ELF-1 (cell line): Measurements from ENCODE around the gene SPATA31E1.
"Not testable (repeated sequence)": the region's sequence is repeated elsewhere in the genome, so short reads cannot be mapped to it uniquely, and the experiment has no call there.

Experiments used
- DNase-seq: peaks from one replicate; pipeline ENCODE4 v3.0.0-alpha.2; 2016; ENCODE audit warnings: low read depth, low spot score

Gene SPATA31E1

DNA sequence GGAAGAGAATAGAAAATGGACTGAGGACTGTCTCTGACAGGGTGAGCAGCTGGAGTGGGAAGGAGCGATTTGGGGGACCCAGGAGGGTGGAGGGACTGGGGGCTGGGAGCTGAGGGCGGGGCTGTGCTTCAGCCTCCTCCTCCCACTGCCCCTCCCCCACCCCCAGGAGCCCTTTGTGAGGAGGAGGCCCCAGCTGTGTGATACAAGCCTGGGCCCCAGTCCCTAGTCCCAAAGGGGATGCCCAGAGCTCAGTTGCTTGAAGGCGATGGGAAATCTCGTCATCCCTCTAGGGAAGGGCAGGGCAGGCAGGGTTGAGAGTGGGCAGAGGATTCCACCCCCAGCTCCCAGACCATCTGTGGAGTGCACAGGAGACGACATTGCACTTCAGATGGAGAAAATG, at the start of gene SPATA31E1:
SPATA31E1 (plus strand) TSS at position 251 of the 400 bp plus-strand sequence; CDS start at position 266, 15 bp downstream.
- DNase-seq = no peak

DNA sequence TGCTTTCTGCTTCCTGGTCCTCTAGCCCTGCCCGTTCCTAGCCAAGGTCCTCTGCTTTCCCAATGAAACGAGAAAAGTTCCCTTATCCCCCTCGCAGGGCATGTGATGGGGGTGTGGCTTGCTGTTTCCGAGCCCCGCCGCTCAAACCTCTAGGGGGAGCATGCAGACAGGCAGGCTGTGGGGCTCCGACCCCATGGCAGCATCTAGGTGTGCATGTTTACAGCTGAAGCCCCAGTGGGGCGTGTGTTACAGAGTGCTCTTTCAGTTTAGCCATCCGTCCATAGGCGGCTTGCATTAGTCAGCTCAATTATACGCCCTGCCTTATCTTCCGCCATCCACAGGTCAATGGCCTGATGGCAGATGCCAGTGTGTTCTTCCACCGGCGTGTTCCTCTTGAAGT, 48.3 kb upstream of the SPATA31E1 start:
- peak; percentile 74 for DNase-seq

DNA sequence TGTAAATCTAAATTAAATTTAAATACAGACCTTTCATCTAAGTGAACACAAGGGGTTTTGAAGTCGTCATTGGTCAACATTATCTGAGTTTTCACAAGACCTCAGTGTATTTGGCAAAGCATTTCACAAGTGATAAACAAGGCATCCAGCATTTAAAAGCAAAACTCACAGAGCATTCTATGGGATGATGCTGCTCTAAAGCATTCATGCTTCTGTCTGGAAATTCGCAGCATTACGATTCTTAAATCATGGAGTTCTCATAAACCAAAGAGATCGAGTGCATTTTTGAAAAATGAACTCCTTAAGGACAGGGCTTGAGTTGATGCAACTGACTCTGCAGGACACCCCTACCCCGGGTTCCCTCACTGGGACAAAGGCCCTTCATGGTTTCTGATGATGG, 46.1 kb upstream of the SPATA31E1 start:
- DNase-seq = no peak

DNA sequence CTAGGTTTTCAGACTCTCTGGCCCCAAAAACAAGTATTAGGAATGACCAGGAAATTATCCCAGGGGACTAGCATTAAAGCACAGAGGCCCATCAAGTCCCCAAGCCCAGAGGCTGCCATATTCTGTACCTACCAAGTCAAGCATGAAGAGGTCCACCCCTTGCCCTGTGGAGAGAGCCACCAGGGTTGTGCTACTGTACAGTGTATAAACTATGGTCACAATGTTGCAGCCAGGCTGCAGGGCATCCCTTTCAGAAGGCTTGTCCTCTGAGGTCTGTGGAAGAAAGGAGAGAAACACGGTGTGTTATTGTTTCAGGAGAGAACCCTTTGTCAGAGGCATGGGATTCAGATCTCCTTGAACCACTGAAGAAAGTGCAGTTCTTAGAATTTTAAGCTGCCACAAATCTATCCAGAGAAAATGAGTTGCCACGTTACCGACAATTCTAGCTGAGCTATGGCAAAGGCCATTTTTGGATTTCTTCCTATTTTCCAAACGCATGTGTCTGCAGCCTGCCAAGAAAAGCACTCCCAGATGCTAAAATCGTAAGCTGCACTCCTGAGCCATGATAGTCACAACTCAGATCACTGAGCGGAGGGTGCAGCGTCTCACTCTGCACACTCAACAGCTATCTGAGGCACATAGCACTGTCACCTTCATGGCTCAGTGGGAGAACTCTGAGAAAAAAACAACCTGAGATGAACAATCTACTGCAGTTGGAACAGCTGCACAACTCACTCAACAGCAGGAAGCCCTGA, 45.5 kb upstream of the SPATA31E1 start:
- DNase-seq = no peak

DNA sequence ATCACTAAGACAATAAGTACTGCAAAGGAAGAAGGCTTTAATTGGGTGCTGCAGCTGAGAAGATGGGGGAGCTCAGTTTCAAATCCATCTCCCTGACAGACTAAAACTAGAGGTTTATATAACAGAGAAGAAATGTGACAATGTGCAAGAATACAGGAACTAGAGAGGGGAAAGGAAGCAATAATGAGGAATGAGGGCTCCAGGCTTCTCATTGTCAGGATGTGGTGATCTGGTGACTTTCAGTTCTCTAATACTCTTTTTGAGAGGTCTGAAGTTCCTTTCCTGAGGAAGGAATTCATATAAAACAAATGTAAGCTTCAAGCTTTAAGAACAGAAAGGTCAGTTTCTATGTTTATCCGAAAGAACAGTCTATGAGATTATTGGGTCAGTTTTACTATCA, 42.5 kb upstream of the SPATA31E1 start:
- no peak for DNase-seq

DNA sequence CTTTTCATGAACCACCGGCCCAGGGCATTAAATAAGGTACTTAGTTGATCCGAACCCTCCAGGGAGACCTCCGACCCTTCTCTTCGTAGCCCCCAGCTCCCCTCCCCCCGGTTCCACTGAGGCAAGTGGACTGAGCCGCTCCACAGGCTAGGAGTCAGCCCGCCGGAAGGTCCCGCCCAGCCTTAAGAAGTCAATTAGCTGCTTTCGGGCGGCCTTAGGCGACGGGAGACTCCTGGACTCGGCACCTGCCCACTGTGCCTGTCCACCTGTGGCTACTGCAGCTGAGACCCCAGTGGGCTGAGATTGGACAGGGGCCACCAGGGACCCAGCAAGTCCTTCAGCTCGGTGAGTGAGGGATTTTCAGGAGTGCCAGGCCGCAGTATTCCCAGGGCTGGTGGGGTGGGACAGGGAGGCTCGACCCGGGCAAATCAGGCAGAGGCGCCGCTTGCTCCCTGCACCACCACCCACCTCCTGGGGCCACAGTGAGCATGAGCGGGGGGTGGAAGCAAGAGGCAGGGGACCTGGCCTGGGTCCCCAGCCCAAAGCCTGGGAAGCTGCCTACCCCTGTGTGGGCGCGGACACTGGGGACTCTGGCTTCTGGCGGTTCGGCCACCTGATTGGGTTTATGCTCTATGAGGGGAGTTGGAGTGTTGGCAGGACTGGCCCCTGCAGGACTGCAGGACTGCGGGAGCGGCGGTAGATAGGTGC, 39.6 kb upstream of the SPATA31E1 start:
- no peak for DNase-seq

DNA sequence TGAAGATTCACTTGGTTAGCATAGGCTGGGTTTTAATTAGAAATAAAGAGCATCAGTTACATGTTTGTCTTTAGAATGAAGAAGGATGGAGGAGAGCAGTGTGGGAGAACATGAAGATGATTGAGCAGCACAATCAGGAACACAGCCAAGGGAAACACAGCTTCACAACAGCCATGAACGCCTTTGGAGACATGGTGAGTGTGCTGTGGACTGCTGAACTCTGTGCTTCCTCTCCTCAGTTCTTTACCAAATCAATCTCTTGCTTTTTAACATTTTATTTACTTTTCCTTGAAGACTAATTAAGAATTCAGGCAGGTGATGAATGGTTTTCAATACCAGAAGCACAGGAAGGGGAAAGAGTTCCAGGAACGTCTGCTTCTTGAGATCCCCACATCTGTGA, 38.2 kb upstream of the SPATA31E1 start:
- no peak for DNase-seq

DNA sequence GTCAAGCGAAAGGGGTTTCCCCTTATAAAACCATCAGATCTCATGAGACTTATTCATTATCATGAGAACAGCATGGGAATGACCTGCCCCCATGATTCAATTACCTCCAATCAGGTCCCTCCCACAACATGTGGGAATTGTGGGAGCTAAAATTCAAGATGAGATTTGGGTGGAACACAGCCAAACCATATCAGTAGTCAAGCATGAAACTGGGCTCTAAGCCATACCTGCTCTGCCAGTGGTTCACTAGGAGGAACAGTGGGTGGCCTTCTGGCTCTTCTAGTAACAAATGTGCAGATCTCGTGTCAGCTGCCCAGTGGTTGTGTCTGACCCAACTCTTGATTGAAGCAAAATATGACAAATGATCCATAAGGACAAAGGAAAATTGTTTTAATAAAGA, 34.9 kb upstream of the SPATA31E1 start:
- DNase-seq = not testable (repeated sequence)

DNA sequence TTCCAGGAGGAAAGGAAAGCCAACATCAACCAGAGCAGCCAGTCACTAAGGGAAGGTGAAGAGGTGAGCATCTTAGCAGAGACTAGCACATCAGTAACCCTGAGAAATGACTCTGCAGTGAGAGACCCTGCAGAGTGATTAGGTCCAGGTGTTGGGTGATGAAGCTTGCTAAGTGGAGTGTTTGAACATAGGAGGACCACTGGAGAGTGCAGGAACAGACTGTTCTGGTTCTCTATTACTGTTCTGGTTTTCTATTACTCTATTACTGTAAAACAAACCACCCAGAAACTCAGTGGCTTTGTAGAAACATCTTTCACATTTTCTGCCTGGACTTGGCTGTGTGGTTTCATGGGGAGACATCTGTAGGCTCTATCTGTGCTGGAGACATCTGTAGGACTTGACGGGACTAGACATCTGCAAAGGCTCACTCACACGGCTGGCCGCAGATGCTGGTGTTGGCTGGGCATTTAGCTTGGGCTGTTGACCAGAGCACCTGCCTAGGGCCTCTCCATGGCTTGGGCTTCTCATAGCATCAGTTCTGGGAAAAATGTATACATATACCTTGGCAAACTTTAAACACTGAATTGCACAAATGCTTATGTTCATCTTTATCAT, 33.4 kb upstream of the SPATA31E1 start:
- no peak for DNase-seq

DNA sequence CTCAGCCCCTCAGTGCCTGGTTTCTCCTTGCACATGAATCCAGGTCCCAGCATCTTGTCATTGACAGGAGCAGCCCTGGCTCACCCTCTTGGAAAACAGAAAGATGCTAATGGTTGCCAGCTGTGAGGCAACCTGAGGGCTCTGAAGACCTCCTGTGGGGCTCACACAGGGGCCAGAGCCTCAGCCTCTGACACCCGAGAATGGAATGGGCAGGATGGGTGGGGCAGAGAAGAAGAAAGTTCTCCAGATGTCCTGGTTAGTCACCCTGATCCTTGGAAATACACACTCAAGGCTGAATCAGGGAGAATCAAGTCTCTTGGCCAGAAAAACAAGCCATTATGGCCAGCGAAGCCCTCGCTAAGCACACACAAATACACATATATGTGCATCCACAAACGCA, 32.3 kb upstream of the SPATA31E1 start:
- no peak for DNase-seq

DNA sequence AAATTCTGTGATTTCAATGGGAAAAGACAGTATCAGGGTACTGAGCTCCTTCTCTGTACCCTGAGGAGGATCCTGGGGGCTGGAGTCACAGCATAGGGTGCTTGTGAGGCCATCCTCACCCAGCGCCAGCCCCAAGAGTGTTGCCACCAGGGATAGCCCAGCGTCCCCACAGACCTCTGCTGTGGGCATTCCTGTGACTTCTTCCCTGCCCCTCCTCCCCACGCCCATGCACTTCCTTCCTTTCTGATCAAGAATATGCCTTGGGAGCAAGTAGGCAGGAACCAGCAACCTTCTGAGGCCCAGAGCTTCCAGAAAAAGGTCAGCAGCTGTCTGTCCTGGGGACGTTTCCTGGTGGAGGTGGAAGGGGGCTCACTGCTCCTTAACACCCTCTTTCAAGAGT, 31.5 kb upstream of the SPATA31E1 start:
- not testable (repeated sequence) for DNase-seq

DNA sequence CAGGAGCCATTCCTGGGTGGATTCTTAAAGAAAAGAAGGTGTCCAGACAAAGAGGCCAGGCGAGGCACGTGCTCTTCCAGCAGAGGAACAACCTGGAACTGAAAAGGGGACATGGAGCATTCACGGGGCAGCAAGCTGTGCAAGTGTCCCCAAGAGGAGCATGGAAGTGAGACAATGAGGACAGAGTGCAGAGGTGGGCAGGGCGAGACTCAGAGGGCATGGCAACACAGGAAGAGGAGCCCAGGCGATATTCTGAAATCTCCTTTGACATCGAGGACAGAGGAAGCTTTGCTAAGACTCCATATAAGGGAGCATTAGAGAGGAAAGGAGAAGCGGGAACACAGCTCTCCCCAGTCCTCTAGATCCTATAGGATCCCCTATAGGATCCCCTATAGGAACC, 29.4 kb upstream of the SPATA31E1 start:
- no peak for DNase-seq

DNA sequence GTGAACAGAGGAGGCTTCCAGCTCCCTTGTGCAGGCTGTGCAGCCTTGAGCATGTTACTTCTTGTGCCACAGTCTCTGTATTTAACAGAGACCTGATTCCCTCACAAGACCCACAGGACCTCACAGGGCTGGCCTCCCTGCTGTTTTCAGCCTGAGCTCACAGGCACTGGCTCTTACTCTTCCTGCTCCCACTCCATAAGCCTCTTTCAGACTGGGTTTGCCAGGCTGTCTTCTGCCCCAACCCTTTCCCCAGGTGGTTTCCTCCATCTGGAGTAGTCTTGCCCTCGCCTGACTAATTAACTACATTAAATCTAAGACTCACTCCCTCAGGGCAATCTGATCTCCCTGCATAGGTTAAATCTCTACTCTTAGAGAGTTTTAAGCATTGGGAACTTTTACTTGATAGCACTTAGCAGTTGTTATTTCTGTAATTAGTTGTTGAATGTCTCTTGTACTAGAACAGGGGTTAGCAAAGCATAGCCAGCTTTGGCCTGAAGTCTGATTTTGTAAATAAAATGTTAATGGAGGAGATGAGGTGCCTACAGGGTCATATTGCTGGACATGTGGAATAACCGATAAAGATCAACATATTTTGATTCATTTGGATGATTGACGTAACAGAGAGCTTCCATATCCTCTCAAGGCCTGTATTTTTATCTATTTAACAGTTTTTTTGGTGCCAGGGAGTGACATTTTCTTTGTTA, 28.6 kb upstream of the SPATA31E1 start:
- DNase-seq = no peak

DNA sequence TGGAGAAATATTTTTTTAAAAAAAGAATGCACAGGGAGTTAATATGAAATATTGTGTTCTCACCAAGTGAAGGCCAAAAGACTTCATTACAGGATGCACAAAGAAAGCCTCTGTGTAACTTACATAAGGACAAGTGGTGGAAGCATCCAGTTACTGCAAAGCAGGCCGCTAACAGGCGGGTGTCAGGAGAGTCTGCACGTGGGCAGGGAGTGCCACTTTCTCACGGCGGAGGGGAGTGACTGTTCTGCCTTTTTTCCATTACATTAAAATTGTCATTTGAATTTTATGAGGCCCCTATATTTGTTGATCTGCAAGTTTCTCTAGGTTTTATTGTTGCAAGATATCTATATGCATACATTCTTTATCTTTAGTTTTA, 28.1 kb upstream of the SPATA31E1 start:
- DNase-seq = no peak

DNA sequence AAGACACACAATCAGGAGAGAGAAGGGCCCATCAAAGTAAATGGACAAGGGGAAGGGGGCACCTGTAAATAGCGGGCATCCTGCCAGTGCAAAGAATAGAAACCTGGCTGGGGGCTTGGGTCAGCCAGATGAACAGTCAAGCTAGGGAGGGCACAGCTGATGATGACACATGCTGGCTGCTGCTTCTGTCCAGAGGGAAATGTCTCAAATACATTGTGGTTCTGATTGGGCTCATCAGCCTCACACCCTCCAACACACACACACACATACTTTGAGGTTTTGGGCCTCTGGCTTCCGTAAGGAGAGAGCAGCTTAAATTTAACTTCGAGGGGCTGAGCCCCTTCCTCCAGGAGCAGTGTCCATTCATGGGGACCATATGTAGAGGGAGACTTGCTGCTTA, 27.6 kb upstream of the SPATA31E1 start:
- no peak for DNase-seq

DNA sequence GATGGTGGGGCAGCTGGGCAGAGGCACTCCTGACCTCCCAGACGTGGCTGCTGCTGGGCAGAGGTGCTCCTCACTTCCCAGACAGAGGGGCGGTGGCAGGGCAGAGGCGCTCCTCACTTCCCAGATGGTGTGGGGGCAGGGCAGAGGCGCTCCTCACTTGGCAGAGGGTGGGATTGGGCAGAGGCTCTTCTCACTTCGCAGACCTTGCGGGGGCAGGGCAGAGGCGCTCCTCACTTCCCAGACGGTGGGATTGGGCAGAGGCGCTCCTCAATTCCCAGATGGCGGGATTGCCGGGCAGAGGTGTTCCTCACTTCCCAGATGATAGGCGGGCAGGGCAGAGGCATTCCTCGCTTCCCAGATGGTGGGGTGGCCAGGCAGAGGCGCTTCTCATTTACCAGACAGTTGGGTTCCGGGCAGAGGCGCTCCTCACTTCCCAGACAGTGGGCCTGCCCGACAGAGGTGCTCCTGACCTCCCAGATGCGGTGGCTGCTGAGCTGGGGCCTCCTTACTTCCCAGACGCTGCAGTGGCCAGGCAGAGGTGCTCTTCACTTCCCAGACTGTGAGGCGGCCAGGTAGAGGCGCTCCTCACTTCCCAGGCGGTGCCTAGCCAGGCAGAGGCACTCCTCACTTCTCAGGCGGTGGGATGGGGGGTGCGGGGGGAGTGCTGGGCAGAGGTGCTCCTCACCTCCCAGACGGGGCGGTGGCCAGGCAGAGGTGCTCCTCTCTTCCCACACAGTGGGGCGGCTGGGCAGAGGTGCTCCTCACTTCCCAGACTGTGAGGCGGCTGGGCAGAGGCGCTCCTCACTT, 25.3 kb upstream of the SPATA31E1 start:
- no peak for DNase-seq

DNA sequence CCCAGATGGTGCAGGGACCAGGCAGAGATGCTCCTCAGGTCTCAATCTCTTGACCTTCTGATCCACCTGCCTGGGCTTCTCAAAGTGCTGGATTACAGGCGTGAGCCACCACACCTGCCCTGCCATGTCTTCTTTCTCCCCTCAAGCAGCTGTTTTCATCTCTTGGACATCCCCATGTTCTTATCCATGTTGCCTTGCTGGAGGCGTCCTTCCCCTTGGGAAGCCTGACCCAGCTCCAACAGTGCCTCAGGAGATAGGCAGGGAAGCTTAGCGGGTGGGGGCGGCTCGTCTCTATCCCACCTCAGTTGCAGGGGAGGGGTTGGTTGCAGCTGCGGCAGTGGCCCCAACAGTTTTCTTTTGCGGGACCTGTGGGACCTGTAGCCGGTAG, 24.7 kb upstream of the SPATA31E1 start:
- DNase-seq = no peak

DNA sequence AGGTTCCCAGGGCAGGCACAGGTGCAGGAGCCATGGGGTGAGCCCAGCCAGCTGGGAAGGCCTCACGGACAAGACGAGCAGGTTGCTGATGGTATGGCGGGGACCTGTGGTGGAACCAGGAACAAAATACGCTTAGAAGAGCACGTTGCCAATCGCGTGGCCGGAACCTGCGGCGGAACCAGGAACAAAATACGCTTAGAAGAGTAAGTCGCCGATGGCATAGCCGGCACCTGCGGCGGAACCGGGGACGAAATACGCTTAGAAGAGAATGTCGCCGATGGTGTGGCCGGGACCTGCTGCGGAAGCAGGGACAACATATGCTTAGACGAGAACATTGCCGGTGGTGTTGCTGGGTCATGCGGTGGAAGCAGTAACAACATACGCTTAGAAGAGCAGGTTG, 23.5 kb upstream of the SPATA31E1 start:
- no peak for DNase-seq

DNA sequence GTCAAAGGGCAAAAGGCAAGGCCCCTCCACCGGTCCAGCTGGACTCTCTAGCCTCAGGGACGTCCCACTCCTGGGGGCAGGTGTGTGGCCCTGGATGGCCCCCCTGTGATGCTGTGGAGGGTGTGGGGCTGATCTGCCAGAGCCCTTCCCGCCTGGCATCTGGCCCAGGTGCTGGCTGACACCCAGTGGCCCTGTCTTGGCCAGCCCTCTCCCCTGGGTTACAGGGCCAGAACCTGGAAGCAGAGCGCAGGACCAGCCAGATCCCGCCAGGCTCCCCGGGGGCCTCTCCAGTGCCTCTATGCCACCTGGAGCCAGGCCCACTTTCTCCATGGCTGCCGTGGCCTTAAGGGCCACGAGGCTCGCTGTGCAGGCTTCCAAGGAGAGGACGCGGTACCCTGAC, 22.9 kb upstream of the SPATA31E1 start:
- no peak for DNase-seq

DNA sequence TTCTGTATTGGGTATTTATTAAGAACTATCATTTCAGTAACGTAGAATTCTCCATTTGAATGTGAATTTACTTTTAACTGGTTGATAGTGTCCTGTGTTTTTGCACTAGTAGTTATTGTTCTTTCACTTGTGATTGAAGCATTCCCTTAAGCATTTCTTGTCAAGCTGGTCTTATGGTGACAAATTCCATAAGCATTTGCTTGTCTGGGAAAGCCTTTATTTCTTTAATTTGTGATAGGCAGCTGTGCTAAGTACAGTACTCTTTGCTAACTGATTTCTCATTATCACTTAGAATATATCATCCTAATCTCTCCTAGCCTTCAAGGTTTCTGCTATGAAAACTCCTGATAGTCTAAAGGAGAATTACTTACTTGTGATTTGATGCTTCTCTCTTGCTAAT, 21.3 kb upstream of the SPATA31E1 start:
- DNase-seq = no peak

DNA sequence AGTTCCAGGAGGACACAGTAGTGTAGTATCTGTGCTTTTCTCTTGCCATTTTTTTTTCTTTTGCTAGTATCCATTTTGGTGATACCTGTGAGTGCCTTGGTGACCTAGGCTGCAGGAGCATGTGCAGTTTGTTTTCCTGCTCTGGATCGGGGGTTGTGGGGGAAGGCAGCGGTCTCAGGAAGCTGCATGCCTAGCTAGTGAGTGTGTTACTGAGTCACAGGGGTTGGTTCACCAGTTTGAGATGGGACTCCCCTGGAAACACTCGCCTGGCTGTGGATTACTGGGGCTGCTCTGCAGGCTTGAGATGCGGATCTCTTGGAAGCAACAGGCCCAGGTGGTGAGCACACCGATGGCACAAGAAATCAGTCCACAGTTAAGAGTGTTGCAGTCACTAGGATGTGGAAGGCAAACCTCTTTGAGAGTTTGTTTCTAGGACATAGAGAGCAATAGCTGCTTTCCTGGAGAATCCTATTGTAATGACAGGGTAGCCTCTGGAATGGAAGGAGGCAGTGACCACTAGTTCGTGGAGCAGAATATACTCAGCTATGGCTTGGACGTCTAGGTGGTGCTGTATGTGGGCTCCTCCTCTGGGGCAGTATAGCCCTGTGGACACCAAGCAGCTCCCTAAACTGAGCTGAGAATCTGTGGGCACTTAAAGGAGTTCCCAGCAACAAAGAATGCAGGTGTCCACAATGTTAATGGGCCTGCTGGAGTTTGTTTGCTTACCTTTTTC, 20.0 kb upstream of the SPATA31E1 start:
- DNase-seq = peak; percentile 60
